ENCODE data around the gene PALLD. TPM values are rescaled to one million over a fixed set of nuclear protein-coding genes. Genes with fewer than 3 reads are reported as not detected.

PALLD gene
- polyA plus RNA-seq, 1 donor from 2014 or later, result 20.5 TPM

DNA sequence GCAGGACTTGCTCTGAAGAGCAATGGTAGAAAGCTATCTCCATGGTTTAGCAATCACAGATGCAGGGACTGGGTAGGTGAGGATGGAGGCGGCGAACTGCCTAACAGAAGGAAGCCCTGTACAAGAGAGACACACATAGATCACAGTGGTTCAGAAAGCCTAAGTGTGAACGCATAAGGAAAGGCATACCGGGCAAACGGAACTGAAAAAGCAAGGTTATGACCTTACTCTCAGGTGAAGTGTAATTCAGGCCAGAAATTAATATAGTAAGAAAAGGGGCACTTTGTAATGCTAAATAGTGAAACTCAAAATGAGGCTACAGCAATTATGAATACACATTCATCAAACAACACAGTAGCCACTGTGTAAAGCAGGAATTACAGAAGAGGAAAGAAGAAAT lies 126.6 kb downstream of the PALLD start:
- no peak overlapping the region for H3K4me2 ChIP-seq (ENCODE audit: low read length)
- no peak overlapping the region for H3K4me3 ChIP-seq (ENCODE audit: low read length)

DNA sequence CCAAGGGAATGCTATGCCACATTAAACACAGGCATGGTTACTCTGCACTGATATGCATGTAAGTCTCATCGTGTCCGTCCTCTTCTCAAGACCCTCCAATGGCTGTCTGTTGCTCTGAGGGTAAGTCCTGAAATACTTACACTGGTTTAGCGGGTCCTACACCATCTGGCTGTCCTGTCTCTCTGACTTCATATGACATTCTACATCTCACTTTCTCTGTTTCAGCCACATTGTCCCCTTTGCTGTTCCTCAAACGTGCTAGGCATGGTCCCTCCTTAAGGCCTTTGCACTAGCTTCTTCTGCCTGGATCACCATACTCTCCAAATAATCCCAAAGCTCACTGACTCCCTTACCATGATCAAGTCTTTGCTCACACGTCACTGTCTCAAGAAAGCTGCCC lies 131.4 kb downstream of the PALLD start:
- H3K9me3 ChIP-seq (ENCODE audit: low read length), result no peaks in the 10 kb centered on the region
- no peaks in the 10 kb centered on the region for H3F3A ChIP-seq (ENCODE audit: insufficient read depth, low read length, poor library complexity, severe bottlenecking)
- H4K20me1 ChIP-seq (ENCODE audit: insufficient read depth), result no peaks in the 10 kb centered on the region
- no peak overlapping the region for H2AFZ ChIP-seq (ENCODE audit: low read depth, low read length)
- peaks cover 9% of the 10 kb centered on the region for H3K79me2 ChIP-seq (replicated peaks; ENCODE audit: insufficient read depth, low read length)
- no peak overlapping the region for H3K4me2 ChIP-seq (ENCODE audit: low read length)
- no peak overlapping the region for H3K4me3 ChIP-seq (ENCODE audit: low read length)
- H3K36me3 ChIP-seq (ENCODE audit: insufficient read depth, low read length), result no peaks in the 10 kb centered on the region
- H3K9me2 ChIP-seq (ENCODE audit: insufficient read depth, low read length), result no peaks in the 10 kb centered on the region
- TF ChIP-seq EP300 (conservative IDR thresholded peaks at IDR 0.05; ENCODE audit: poor library complexity, severe bottlenecking), result no peak
- TF ChIP-seq EZH2 (IDR thresholded peaks at IDR 0.05; ENCODE audit: borderline replicate concordance, insufficient read depth, low read length, poor library complexity, severe bottlenecking), result no peak
- TF ChIP-seq RAD21 (conservative IDR thresholded peaks at IDR 0.05), result no peak
- no peak for TF ChIP-seq TAF1 (IDR thresholded peaks at IDR 0.05; ENCODE audit: low read depth)
- no peak for TF ChIP-seq SMC3 (conservative IDR thresholded peaks at IDR 0.05; ENCODE audit: poor library complexity)
- TF ChIP-seq, protein P1, sequence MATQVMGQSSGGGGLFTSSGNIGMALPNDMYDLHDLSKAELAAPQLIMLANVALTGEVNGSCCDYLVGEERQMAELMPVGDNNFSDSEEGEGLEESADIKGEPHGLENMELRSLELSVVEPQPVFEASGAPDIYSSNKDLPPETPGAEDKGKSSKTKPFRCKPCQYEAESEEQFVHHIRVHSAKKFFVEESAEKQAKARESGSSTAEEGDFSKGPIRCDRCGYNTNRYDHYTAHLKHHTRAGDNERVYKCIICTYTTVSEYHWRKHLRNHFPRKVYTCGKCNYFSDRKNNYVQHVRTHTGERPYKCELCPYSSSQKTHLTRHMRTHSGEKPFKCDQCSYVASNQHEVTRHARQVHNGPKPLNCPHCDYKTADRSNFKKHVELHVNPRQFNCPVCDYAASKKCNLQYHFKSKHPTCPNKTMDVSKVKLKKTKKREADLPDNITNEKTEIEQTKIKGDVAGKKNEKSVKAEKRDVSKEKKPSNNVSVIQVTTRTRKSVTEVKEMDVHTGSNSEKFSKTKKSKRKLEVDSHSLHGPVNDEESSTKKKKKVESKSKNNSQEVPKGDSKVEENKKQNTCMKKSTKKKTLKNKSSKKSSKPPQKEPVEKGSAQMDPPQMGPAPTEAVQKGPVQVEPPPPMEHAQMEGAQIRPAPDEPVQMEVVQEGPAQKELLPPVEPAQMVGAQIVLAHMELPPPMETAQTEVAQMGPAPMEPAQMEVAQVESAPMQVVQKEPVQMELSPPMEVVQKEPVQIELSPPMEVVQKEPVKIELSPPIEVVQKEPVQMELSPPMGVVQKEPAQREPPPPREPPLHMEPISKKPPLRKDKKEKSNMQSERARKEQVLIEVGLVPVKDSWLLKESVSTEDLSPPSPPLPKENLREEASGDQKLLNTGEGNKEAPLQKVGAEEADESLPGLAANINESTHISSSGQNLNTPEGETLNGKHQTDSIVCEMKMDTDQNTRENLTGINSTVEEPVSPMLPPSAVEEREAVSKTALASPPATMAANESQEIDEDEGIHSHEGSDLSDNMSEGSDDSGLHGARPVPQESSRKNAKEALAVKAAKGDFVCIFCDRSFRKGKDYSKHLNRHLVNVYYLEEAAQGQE (IDR thresholded peaks at IDR 0.05; ENCODE audit: borderline replicate concordance), result no peak
- no peak for TF ChIP-seq POLR2AphosphoS5 (IDR thresholded peaks at IDR 0.05)
- TF ChIP-seq, protein P2, sequence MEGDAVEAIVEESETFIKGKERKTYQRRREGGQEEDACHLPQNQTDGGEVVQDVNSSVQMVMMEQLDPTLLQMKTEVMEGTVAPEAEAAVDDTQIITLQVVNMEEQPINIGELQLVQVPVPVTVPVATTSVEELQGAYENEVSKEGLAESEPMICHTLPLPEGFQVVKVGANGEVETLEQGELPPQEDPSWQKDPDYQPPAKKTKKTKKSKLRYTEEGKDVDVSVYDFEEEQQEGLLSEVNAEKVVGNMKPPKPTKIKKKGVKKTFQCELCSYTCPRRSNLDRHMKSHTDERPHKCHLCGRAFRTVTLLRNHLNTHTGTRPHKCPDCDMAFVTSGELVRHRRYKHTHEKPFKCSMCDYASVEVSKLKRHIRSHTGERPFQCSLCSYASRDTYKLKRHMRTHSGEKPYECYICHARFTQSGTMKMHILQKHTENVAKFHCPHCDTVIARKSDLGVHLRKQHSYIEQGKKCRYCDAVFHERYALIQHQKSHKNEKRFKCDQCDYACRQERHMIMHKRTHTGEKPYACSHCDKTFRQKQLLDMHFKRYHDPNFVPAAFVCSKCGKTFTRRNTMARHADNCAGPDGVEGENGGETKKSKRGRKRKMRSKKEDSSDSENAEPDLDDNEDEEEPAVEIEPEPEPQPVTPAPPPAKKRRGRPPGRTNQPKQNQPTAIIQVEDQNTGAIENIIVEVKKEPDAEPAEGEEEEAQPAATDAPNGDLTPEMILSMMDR (IDR thresholded peaks at IDR 0.05; ENCODE audit: poor library complexity, severe bottlenecking), result no peak
- TF ChIP-seq MXI1 (conservative IDR thresholded peaks at IDR 0.05; ENCODE audit: poor library complexity, severe bottlenecking), result no peak
- no peak overlapping the region for H3K9ac ChIP-seq (ENCODE audit: low read length)
- no peak overlapping the region for H3K27ac ChIP-seq (ENCODE audit: low read length)
- no peaks in the 10 kb centered on the region for H3K27me3 ChIP-seq (ENCODE audit: insufficient read depth, low read depth, low read length)

More for the DNA sequence above, 126.6 kb downstream of the PALLD start:
- Histone ChIP-seq H3K27me3 (ENCODE audit: insufficient read depth, low read depth, low read length) (no peaks in the 10 kb centered on the region), H4K20me1 (ENCODE audit: insufficient read depth) (no peaks in the 10 kb centered on the region), H3K9me2 (ENCODE audit: insufficient read depth, low read length) (no peaks in the 10 kb centered on the region), H2AFZ (ENCODE audit: low read depth, low read length) (no peak overlapping the region), H3K9me3 (ENCODE audit: low read length) (no peaks in the 10 kb centered on the region), H3K79me2 (replicated peaks; ENCODE audit: insufficient read depth, low read length) (no peaks in the 10 kb centered on the region), H3K9ac (ENCODE audit: low read length) (no peak overlapping the region), H3K27ac (ENCODE audit: low read length) (no peak overlapping the region), H3F3A (ENCODE audit: insufficient read depth, low read length, poor library complexity, severe bottlenecking) (no peaks in the 10 kb centered on the region), H3K36me3 (ENCODE audit: insufficient read depth, low read length) (no peaks in the 10 kb centered on the region)
- no peak for TF ChIP-seq RAD21 (conservative IDR thresholded peaks at IDR 0.05)
- TF ChIP-seq, protein P2 (IDR thresholded peaks at IDR 0.05; ENCODE audit: poor library complexity, severe bottlenecking), result no peak
- no peak for TF ChIP-seq EZH2 (IDR thresholded peaks at IDR 0.05; ENCODE audit: borderline replicate concordance, insufficient read depth, low read length, poor library complexity, severe bottlenecking)
- no peak for TF ChIP-seq TAF1 (IDR thresholded peaks at IDR 0.05; ENCODE audit: low read depth)
- no peak for TF ChIP-seq MXI1 (conservative IDR thresholded peaks at IDR 0.05; ENCODE audit: poor library complexity, severe bottlenecking)
- no peak for TF ChIP-seq EP300 (conservative IDR thresholded peaks at IDR 0.05; ENCODE audit: poor library complexity, severe bottlenecking)
- TF ChIP-seq SMC3 (conservative IDR thresholded peaks at IDR 0.05; ENCODE audit: poor library complexity), result no peak
- TF ChIP-seq, protein P1 (IDR thresholded peaks at IDR 0.05; ENCODE audit: borderline replicate concordance), result no peak
- no peak for TF ChIP-seq POLR2AphosphoS5 (IDR thresholded peaks at IDR 0.05)
